ENCODE data around the gene EAF1. TPM values are rescaled to one million over a fixed set of nuclear protein-coding genes. Genes with fewer than 3 reads are reported as not detected.

Gene EAF1
- total RNA-seq, 1 experiment from 2014 or later: 32.1 TPM

GRCh38 chr3:15438983-15439382, 11.6 kb downstream of the EAF1 start:
- RAD21 ChIA-PET (ENCODE audit: low non-redundant PET in 1 of 2, low total read pairs in 2 of 2, uncharacterized antibody in 2 of 2, unreplicated experiment in 2 of 2): no interaction called here
- Histone ChIP-seq H3K9me3 (ENCODE audit: control insufficient read depth in 1 of 2, insufficient read depth in 1 of 2, low read depth in 1 of 2, low read length in 2 of 2) (no peaks in the 10 kb centered on the region), H3K36me3 (ENCODE audit: control insufficient read depth in 1 of 2, insufficient read depth in 2 of 2, low read length in 2 of 2) (peaks cover 49 to 57% of the 10 kb centered on the region in 2 experiments), H3K9me2 (ENCODE audit: insufficient read depth) (no peaks in the 10 kb centered on the region), H3K27ac (ENCODE audit: low read depth, low read length) (no peak overlapping the region), H3K27me3 (ENCODE audit: insufficient read depth, low read length) (no peaks in the 10 kb centered on the region), H3K79me2 (ENCODE audit: insufficient read depth, low read length) (peaks cover 4% of the 10 kb centered on the region; the same call in 1 of the 2 replicates), H4K20me1 (ENCODE audit: insufficient read depth) (no peaks in the 10 kb centered on the region), H2AFZ (ENCODE audit: low read depth, low read length, poor library complexity, severe bottlenecking) (no peak overlapping the region), H3K4me1 (ENCODE audit: control insufficient read depth in 1 of 2, insufficient read depth in 2 of 2, low read length in 2 of 2) (no peaks in the 10 kb centered on the region), H3K4me2 (ENCODE audit: low read length) (no peak overlapping the region), H3K4me3 (replicated peaks in 1 of 2; ENCODE audit: low read depth in 1 of 2, low read length in 2 of 2) (no peak overlapping the region), H3K9ac (ENCODE audit: low read length) (no peak overlapping the region)
- DNase-seq (ENCODE audit: low read depth, low spot score): no peak
- TF ChIP-seq ZNF274 (IDR thresholded peaks at IDR 0.05; ENCODE audit: low read depth, low read length) (no peak), CBX3 (IDR thresholded peaks at IDR 0.05; ENCODE audit: low read depth) (no peak), SIN3A (IDR thresholded peaks at IDR 0.05; ENCODE audit: low read depth) (no peak), ELF1 (IDR thresholded peaks at IDR 0.05; ENCODE audit: borderline replicate concordance, low read depth) (no peak), FOSL1 (IDR thresholded peaks at IDR 0.05; ENCODE audit: low read depth) (no peak), TCF7L2 (IDR thresholded peaks at IDR 0.05; ENCODE audit: borderline replicate concordance, extremely low read depth, insufficient read depth, insufficient read length) (no peak), EZH2 (IDR thresholded peaks at IDR 0.05) (no peak), YY1 (IDR thresholded peaks at IDR 0.05; ENCODE audit: extremely low read depth, insufficient replicate concordance, low read depth, low read length) (no peak), RAD21 (IDR thresholded peaks at IDR 0.05; ENCODE audit: low read depth) (no peak), ZFX (IDR thresholded peaks at IDR 0.05) (no peak), SP1 (IDR thresholded peaks at IDR 0.05; ENCODE audit: low read depth) (no peak), CEBPB (IDR thresholded peaks at IDR 0.05; ENCODE audit: low read depth) (no peak), POLR2A (IDR thresholded peaks at IDR 0.05; ENCODE audit: borderline replicate concordance, extremely low read depth, insufficient read depth, insufficient read length) (no peak), EGR1 (IDR thresholded peaks at IDR 0.05; ENCODE audit: low read depth) (no peak)
- TF ChIP-seq, protein P1, sequence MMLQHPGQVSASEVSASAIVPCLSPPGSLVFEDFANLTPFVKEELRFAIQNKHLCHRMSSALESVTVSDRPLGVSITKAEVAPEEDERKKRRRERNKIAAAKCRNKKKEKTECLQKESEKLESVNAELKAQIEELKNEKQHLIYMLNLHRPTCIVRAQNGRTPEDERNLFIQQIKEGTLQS (IDR thresholded peaks at IDR 0.05): no peak
- TF ChIP-seq, protein P2, sequence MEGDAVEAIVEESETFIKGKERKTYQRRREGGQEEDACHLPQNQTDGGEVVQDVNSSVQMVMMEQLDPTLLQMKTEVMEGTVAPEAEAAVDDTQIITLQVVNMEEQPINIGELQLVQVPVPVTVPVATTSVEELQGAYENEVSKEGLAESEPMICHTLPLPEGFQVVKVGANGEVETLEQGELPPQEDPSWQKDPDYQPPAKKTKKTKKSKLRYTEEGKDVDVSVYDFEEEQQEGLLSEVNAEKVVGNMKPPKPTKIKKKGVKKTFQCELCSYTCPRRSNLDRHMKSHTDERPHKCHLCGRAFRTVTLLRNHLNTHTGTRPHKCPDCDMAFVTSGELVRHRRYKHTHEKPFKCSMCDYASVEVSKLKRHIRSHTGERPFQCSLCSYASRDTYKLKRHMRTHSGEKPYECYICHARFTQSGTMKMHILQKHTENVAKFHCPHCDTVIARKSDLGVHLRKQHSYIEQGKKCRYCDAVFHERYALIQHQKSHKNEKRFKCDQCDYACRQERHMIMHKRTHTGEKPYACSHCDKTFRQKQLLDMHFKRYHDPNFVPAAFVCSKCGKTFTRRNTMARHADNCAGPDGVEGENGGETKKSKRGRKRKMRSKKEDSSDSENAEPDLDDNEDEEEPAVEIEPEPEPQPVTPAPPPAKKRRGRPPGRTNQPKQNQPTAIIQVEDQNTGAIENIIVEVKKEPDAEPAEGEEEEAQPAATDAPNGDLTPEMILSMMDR (IDR thresholded peaks at IDR 0.05 in 2 of 3, conservative IDR thresholded peaks at IDR 0.05 in 1 of 3; ENCODE audit: borderline replicate concordance in 1 of 3, insufficient read depth in 1 of 3, low read depth in 2 of 3, low read length in 2 of 3): no peak
- TF ChIP-seq, protein P3, sequence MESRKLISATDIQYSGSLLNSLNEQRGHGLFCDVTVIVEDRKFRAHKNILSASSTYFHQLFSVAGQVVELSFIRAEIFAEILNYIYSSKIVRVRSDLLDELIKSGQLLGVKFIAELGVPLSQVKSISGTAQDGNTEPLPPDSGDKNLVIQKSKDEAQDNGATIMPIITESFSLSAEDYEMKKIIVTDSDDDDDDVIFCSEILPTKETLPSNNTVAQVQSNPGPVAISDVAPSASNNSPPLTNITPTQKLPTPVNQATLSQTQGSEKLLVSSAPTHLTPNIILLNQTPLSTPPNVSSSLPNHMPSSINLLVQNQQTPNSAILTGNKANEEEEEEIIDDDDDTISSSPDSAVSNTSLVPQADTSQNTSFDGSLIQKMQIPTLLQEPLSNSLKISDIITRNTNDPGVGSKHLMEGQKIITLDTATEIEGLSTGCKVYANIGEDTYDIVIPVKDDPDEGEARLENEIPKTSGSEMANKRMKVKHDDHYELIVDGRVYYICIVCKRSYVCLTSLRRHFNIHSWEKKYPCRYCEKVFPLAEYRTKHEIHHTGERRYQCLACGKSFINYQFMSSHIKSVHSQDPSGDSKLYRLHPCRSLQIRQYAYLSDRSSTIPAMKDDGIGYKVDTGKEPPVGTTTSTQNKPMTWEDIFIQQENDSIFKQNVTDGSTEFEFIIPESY (IDR thresholded peaks at IDR 0.05; ENCODE audit: extremely low read depth, insufficient replicate concordance, low read length): no peak
- no peak for ATAC-seq
- CTCF ChIA-PET: no interaction called here
- POLR2A ChIA-PET: no interaction called here
- intact Hi-C loops (cut with micrococcal nuclease): no loop called here
- no TSS peak for BruUV-seq (replicated peaks)

Measured in HCT116 (cell line).